GM10266 (cell line): ENCODE results near the gene FOXA2.

Experiments used
- DNase-seq: peaks from one replicate; pipeline ENCODE4 v3.0.0; 2012; ENCODE audit errors: extremely low spot score
- TF ChIP-seq, protein P1 (sequence below): IDR thresholded peaks from 2 replicates; pipeline ENCODE4 v1.5.1; 2012; ENCODE audit warnings: mild to moderate bottlenecking, low read depth; ENCODE audit not compliant: control insufficient read depth, insufficient read depth; ENCODE audit errors: missing control alignments

Gene FOXA2

GRCh38 chr20:22567944-22568871 lies 16.2 kb downstream of the FOXA2 start:
- no peak for DNase-seq
- TF ChIP-seq, protein P1, sequence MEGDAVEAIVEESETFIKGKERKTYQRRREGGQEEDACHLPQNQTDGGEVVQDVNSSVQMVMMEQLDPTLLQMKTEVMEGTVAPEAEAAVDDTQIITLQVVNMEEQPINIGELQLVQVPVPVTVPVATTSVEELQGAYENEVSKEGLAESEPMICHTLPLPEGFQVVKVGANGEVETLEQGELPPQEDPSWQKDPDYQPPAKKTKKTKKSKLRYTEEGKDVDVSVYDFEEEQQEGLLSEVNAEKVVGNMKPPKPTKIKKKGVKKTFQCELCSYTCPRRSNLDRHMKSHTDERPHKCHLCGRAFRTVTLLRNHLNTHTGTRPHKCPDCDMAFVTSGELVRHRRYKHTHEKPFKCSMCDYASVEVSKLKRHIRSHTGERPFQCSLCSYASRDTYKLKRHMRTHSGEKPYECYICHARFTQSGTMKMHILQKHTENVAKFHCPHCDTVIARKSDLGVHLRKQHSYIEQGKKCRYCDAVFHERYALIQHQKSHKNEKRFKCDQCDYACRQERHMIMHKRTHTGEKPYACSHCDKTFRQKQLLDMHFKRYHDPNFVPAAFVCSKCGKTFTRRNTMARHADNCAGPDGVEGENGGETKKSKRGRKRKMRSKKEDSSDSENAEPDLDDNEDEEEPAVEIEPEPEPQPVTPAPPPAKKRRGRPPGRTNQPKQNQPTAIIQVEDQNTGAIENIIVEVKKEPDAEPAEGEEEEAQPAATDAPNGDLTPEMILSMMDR: no peak

GRCh38 chr20:22566876-22567658 lies 17.3 kb downstream of the FOXA2 start:
- DNase-seq: no peak
- TF ChIP-seq, protein P1: no peak

DNA sequence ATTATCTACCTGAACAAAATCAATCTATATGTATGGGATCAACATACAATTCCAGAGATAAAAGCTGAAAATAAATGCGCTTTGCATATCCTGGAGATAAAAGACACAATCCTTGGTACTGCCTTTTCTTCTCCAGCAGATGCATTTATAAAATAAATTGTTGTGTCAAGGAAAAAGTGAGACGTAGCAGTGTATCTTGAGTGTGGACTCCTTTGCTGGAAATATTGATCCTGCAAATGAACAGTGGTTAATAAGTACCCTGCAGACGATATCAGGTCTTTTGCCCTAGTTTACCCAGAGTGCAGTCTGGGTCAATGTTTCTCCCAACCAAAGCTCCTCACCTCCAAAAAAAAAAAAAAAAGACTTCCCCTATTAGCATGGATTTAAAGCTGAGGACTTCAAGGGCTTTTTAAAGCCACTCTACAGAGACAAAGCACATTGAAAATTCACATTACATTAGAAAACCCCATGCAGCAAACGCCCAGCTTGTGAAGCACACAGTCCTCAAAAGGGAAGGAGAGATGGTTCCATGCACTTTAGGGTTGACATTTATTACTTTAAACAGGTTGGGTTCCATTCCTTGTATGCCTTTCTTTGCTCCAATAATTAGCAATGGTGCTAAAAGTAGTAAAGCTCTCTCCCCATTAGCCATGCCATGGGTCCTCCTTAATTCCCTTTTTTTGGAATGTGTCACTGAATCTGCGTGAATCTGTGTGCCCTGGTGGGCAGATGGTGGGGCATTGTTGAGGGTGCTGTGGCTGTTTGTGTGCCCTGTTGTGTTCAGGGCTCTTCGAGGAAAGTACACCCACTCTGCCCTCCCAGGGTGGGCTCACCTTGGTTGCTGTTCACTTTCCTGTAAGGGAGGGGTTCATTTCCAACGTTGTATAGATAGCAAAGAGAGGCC lies 21.1 kb downstream of the FOXA2 start:
- no peak for DNase-seq
- TF ChIP-seq, protein P1: no peak

- DNase-seq: no peak
- TF ChIP-seq, protein P1: no peak
These were observed 21.8 kb downstream of the FOXA2 start for GRCh38 chr20:22562620-22563019.

DNA sequence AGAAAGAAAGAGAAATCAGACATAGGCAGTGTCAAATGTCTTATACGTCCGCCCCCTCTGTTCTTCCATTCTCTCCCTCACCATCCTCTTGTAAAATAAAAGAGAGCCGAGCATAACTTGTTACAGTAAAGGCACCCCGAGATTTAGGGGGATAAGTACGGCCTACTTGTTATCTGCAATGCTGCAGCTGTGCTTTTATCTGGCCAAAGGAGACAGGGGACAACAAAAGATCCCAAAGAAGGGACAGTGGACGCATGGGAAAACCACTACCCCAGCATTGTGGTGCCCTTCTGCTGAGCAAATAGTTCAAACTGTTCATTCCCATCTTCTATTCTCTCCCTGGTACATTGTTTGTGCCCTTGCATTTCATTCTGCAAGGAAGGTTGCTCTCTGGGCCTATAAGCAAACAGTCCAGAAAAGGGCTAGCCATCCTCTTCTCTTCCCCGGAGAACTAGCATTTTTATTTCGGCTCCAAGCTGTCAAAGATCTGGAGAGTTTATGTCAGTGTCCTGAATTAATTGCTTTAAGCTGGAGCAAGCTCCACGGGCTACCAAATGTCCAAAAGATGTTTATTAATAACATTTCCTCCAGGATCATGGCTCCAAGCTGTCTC lies 22.3 kb downstream of the FOXA2 start:
- TF ChIP-seq, protein P1: no peak
- DNase-seq: no peak

- DNase-seq: no peak
These were observed 23.6 kb downstream of the FOXA2 start for GRCh38 chr20:22560817-22561216.

More at GRCh38 chr20:22560817-22561216, 23.6 kb downstream of the FOXA2 start:
- TF ChIP-seq, protein P1: no peak
